ENCODE data around the gene KRTAP12-2. TPM values are rescaled to one million over a fixed set of nuclear protein-coding genes. Genes with fewer than 3 reads are reported as not detected.

The KRTAP12-2 gene
- total and polyA plus RNA-seq, 10 of the 15 experiments (the other 5 are each of a cell fraction or from before 2014, with no cell fraction given): not detected

GRCh38 chr21:44713846-44714245 is 47.1 kb upstream of the KRTAP12-2 start (continued):
- TF ChIP-seq ZBTB40 (IDR thresholded peaks at IDR 0.05; ENCODE audit: borderline replicate concordance) (no peak), BACH1 (IDR thresholded peaks at IDR 0.05; ENCODE audit: borderline replicate concordance) (no peak)

GRCh38 chr21:44713130-44713529 is 46.4 kb upstream of the KRTAP12-2 start:
- FAIRE-seq: no peak
- ChIA-PET SMC1A (ENCODE audit: uncharacterized antibody, unreplicated experiment) (no interaction called here), CTCF (no interaction called here), RAD21 (ENCODE audit: unreplicated experiment) (no interaction called here), POLR2A (no interaction called here)
- no peaks in the 10 kb centered on the region for H4K20me1 ChIP-seq (ENCODE audit: control insufficient read depth, insufficient read depth)
- H3K9me3 ChIP-seq (replicated peaks; ENCODE audit: control insufficient read depth, insufficient read depth, low read length): no peaks in the 10 kb centered on the region; the same call in 2 of the 3 replicates
- no peak overlapping the region for H3K9ac ChIP-seq (ENCODE audit: control insufficient read depth, insufficient read depth, low read length)
- in situ Hi-C loops (cut with MboI) (no loop called here), intact Hi-C loops (cut with micrococcal nuclease; ENCODE audit: unreplicated experiment) (no loop called here)
- H3K4me1 ChIP-seq (ENCODE audit: control insufficient read depth, insufficient read depth, low read length): no peaks in the 10 kb centered on the region
- no peaks in the 10 kb centered on the region for H3K79me2 ChIP-seq (ENCODE audit: control insufficient read depth, insufficient read depth, low read length)
- H3K27me3 ChIP-seq (replicated peaks in 1 of 2; ENCODE audit: control insufficient read depth in 2 of 2, insufficient read depth in 2 of 2, low read length in 1 of 2): peaks cover 11 to 18% of the 10 kb centered on the region in 2 experiments; a peak in 3 of 4 replicates
- no TSS peak for BruUV-seq (replicated peaks)
- no peak overlapping the region for H3K4me2 ChIP-seq (ENCODE audit: control insufficient read depth, insufficient read depth)
- no peak overlapping the region for H2AFZ ChIP-seq (ENCODE audit: control insufficient read depth, low read depth, low read length)
- no peak for ATAC-seq
- no peak overlapping the region for H3K4me3 ChIP-seq
- no peaks in the 10 kb centered on the region for H3K36me3 ChIP-seq (ENCODE audit: control insufficient read depth in 2 of 2, insufficient read depth in 2 of 2, low read length in 1 of 2)
- no peak for DNase-seq (ENCODE audit: low read depth, low spot score)
- 30% methylated on average over 9 of the region's 9 CpGs for WGBS (ENCODE audit: insufficient coverage, insufficient replicate concordance, low lambda C conversion rate, missing lambda C conversion rate)
- no peak overlapping the region for H3K27ac ChIP-seq (ENCODE audit: control insufficient read depth, insufficient read depth)
- TF ChIP-seq SUPT20H (IDR thresholded peaks at IDR 0.05; ENCODE audit: borderline replicate concordance, control insufficient read depth, low read depth, low read length) (no peak), ZBTB4 (CRISPR knock-in tag; IDR thresholded peaks at IDR 0.05) (no peak), SIX5 (IDR thresholded peaks at IDR 0.05; ENCODE audit: low read depth, low read length, severe bottlenecking) (no peak), EED (IDR thresholded peaks at IDR 0.05; ENCODE audit: low read depth) (no peak), BHLHE40 (IDR thresholded peaks at IDR 0.05; ENCODE audit: borderline replicate concordance in 1 of 2, low read depth in 2 of 2, low read length in 1 of 2) (no peak), RELA (IDR thresholded peaks at IDR 0.05; ENCODE audit: borderline replicate concordance, partially characterized antibody) (no peak), USF2 (IDR thresholded peaks at IDR 0.05; ENCODE audit: borderline replicate concordance, low read depth, low read length) (no peak), RAD51 (IDR thresholded peaks at IDR 0.05) (no peak)
